Adrenal gland (tissue), 5 donors: Measurements from ENCODE around the gene SLC7A6.

ENCODE experiments used
- CTCF ChIP-seq, 6 experiments: fragments of 450-650 bp in 4 of 6; fragments of 200-600 bp in 2 of 6; sonication (generic) in 1 of 6; IDR thresholded peaks; 1 replicate in 5 of 6; 2 replicates in 1 of 6; pipeline versions ENCODE4 v1.5.1 to v1.8.0; 2016 to 2021; ENCODE audit warnings: antibody characterized with exemption in 6 of 6, mild to moderate bottlenecking in 2 of 6, moderate library complexity in 1 of 6
- POLR2A ChIP-seq, 2 donors: fragments of 450-650 bp; IDR thresholded peaks; one replicate each; pipeline ENCODE4 v1.6.1; 2017; ENCODE audit warnings: antibody characterized with exemption in 2 of 2, mild to moderate bottlenecking in 2 of 2, moderate library complexity in 1 of 2
- donor health status: DM: no; HTN: no; CAD: no.

- TF ChIP-seq CTCF (IDR thresholded peaks at IDR 0.05), result no peak
- TF ChIP-seq POLR2A (IDR thresholded peaks at IDR 0.05), result no peak
Observed at GRCh38 chr16:68246121-68246520, 18.2 kb upstream of the SLC7A6 start.
